Activated CD8-positive, alpha-beta memory T cell treated with anti-CD3 and anti-CD28 coated beads, Interleukin-2, amount 50 U/mL, for 4 hours (primary cell): ENCODE results near the gene PCSK2.
A peak's percentile ranks its signal among the peaks of the same experiment; 100 is the strongest.

Experiments
- DNase-seq: peaks from one replicate; pipeline ENCODE4 v3.0.0-alpha.2; 2020

Gene PCSK2

GRCh38 chr20:17406051-17406590 is 179.3 kb downstream of the PCSK2 start:
- no peak for DNase-seq

DNA sequence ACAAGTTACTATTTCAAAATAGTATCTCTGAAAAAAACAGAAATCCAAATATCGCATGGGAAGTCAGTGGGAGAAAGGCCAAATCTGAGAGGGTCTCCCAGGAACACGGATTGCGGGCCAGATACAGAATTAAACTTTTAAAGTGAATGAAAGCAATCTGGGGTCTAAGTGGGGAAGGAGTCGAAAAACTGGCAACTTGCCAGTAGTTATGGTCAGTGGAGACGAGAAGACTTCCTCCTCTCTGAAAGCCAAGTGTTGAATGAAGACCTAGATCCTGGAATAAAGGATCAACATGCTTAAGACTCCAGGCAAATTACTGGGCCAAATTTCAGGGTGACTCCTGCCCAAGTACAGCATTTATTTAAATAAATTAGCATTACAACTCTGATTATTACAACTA is 180.7 kb downstream of the PCSK2 start:
- DNase-seq: no peak

DNA sequence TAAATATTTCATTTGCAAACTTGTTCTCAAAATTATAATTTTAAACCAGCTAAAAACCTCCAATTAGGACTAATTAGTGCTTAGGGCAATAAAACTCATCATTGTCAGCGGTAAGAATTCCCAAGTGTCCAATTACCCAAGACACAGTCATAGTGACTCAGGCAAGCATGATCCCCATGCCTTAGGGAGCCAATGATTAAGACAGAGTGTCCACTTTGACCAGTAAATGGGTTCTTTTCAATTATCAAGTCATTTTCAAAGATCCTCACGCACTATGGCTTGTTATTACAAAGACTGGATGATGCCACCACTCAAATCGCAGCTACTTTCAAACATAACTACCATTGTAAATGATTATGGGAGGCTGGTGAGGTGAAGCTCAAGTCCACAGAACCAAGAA is 190.4 kb downstream of the PCSK2 start:
- DNase-seq: no peak

DNA sequence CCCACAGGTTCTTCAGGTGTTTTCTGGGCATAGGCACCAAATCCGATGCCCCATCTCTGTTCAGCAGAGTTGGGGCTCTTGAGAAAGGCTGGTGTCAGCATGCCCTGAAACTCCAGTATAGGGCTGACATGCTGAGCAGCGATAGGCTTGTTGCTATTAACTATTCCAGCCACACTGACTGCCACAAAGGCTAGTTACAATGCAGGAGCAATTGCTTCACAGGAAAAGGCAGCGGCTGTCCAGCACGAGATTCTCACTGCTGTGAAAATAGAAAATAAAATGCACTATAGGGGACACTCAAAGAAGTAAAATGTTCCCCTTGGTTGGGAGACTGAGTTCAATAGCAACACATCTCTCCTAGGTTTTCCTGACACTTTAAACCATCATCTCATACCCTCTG is 191.9 kb downstream of the PCSK2 start:
- no peak for DNase-seq

- DNase-seq: no peak
Measured at GRCh38 chr20:17419479-17420041, 192.7 kb downstream of the PCSK2 start.

- DNase-seq: no peak
Measured at GRCh38 chr20:17421493-17421892, 194.7 kb downstream of the PCSK2 start.

DNA sequence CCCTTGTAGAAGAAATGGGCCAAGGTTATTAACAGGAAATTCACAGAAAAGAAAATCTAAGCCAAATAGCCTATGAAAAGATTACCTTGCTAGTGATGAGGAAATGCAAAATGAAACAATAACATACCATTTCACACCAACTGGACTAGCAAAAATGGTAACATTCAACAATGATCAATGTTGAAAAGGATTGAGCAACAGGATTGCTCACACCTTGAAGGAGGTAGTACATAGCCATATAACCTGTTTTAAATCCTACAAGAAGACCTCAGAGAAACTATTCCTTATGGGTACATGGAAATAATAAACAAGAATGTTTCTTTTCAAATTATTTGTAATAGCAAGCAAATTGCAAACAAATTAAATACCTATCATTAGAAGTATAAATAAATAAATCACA is 196.9 kb downstream of the PCSK2 start:
- no peak for DNase-seq

DNA sequence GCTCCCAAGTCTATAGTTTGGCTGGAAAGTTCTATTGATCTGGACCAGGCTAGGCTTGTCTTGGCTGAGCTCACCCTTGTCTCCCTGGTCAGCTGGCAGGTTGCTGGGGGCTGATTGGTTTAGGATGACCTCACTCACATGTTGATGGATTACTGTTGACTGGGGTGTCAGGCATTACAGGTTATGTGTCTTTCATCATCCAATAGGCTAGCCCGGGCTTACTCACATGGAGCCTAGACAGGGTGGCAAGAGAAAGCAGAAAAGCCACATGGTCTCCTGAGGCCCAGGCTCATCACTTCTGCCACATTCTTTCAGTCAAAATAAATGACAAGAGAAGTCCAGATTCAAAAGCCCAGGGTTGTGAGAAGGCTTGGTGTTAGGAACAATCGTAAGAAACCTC is 200.8 kb downstream of the PCSK2 start:
- no peak for DNase-seq

- DNase-seq: no peak
Measured at GRCh38 chr20:17430125-17430950, 203.5 kb downstream of the PCSK2 start.

DNA sequence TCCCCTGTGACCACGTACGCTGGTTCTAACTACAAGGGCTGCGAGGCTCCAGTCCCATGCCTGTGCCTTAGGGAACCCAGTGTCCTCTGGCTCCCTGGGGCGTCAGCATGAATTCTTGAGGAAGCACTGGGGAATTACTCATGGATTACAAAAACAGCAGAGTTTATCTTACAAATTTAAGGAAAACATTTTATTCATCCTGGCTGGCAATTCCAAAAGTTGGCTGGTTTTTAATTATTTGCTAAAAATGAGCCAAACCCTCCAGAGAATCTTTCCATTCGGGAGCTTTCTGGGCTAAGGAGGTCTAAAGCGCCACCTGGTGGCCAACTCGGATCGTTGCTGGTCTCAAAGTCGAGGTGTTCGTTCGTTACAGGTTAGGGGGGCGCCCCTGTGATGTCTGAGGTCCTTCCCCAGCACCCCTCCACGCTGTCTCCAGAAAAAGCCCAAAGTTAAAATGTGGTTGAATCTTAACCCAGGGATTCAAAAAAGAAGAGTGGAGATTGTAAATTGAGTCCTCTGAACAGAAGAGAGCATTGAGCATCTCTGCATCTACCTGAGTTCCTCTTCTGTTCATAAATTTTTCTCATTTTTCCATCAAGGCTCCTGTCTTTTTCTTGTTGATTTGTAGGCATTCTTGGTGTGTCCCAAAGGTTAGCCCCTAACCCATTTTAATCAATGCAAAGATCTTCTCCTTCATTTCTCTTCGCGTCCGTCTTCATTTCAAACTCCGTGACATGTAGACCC is 205.0 kb downstream of the PCSK2 start:
- peak; percentile 49 for DNase-seq

- no peak for DNase-seq
Measured at GRCh38 chr20:17436664-17437063, 209.8 kb downstream of the PCSK2 start.

GRCh38 chr20:17437251-17437650 is 210.4 kb downstream of the PCSK2 start:
- no peak for DNase-seq

DNA sequence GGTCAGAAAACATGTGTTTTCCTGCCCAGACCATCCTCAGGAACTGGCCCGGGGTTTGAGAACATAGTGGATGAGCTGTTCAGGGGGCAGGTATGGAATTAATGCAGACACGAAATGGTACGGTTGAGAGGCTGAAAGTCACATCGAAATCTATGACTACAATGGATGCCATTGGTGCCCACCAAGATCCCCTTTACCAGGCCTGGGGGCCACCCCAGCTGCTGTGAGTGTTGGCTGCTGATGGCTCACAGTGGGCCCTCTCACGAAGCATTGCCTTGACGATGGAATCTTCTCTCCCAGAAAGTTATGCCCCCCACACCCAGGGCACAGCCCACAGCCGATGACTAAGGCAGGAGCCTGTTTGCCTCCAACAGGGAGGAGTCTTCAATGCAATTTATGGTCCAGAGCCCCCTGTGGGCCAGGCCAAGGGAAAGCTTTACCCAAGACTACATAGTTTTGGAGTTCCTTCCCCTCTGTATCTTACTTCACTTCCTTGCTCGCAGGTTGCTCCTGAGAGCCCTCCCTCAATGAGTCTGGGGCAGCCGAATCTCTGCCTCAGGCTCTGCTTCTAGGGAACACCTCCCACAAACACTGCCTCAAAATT is 211.7 kb downstream of the PCSK2 start:
- no peak for DNase-seq

DNA sequence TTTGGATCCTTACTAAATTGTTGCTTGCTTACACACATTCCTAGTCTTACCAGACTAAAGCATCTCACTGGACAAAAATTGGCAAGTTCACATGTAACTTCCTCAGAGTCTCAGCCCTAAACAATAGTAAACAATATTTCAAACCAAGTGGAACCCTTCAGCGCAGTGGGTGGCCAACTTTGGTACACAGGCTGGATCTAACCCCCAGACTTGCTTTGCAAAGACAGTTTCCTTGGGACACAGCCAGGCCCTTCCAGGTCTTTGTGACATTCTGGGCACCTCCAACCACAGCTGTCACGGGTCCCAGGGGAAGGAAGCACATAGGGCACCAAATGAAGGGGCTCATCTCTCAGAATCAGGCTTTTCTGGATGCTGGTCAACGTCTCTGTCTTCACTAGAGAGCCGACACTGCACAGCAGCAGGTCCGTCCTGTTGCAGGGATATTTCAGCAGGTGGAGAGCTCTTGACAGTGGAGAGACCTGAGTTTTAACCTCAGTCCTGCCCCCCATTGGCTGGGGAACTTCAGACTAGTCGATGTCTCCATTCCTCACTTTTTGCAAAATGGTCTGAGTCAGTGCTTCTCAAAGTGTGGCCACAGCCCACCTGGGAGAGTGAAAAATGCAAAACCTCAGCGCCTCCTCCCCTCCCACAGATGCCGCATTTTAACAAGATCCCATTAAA is 212.9 kb downstream of the PCSK2 start:
- DNase-seq: no peak

- DNase-seq: no peak
Measured at GRCh38 chr20:17441745-17442144, 214.9 kb downstream of the PCSK2 start.

DNA sequence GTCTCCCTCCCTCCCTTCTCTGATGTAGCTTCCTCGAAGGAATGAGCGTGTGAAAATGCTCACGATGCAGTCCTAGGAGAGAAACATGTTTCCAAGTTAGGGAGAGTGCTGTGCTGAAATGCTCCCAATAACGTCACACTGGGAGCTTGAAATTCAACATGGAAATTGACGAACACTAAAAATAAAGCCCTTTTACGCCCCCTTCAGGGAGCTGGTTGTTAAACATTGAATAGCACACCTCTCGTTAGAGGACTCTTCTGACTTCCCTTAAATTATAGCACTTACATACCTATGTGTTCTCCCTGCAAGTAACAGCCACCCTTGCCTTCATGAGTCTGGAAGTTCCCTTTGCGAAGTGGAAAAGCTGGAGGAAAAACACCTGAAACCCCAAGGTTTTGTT is 215.7 kb downstream of the PCSK2 start:
- DNase-seq: no peak

DNA sequence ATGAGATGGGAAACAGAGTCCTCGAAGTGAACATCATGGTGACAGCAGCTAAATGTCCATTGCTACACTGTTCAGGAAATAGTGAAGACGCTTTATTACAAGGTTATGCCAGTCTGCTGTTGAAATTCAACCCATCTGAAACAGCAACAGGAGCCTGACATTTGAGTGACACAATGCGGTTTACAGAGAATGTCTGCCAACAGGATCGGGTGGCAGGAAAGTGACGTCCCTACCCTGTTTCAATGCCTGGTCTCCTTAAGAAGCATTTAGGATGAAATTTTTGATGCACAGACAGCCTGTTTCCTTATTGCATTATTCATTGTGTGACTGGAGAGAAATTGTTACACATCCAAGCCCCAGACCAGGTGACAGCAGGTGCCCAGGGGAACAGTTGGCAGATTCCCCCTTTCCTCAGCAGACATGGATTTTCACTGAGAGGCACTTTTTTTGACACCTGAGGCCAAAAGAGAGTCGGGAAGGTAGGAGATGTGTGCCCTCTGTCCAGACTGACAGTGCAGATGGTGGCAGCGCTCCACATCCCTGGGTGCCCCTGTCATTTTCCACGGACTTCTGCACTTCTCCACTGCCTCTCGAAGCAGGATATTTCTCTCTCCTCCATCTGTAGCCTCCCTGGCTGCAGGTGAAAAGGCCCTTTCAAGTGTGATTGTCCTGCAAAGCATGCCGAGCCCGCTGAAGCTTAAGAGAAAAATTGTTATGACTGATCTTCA is 216.5 kb downstream of the PCSK2 start:
- no peak for DNase-seq

- DNase-seq: no peak
Measured at GRCh38 chr20:17444091-17444490, 217.3 kb downstream of the PCSK2 start.

- DNase-seq: no peak
Measured at GRCh38 chr20:17445543-17445942, 218.7 kb downstream of the PCSK2 start.

GRCh38 chr20:17446171-17446570 is 219.3 kb downstream of the PCSK2 start:
- no peak for DNase-seq

GRCh38 chr20:17448071-17448470 is 221.2 kb downstream of the PCSK2 start:
- DNase-seq: no peak

- no peak for DNase-seq
Measured at GRCh38 chr20:17449031-17449430, 222.2 kb downstream of the PCSK2 start.
